MCF 10A (cell line): Measurements from ENCODE around the gene AQR. TPM values are rescaled to one million over a fixed set of nuclear protein-coding genes. Genes with fewer than 3 reads are reported as not detected.

ENCODE experiments used
- BruUV-seq: library from RNA; stranded (reverse); fragments of 400-500 nt; replicated peaks from 2 replicates; lab custom pipeline; 2021; lab: Mats Ljungman, UMichigan
- CTCF ChIA-PET: fragments of 300-600 bp; sonication (Branson Sonifier 250); formaldehyde crosslinking; extraction: SDS; loops from one replicate; lab custom pipeline; 2021; ENCODE audit warnings: antibody characterized with exemption, inconsistent platforms; lab: Yijun Ruan, JAX
- POLR2A ChIA-PET: fragments of 300-600, 350-650 bp; sonication (Branson Sonifier 250); formaldehyde crosslinking; extraction: SDS; loops from one replicate; lab custom pipeline; 2020; ENCODE audit warnings: antibody characterized with exemption, inconsistent platforms; lab: Yijun Ruan, JAX
- DNase-seq: peaks from one replicate; pipeline ENCODE4 v3.0.0-alpha.2; 2018; ENCODE audit not compliant: unreplicated experiment
- H3K27ac Mint-ChIP-seq: one replicate; pipeline ENCODE4 v1.8.0; 2022; ENCODE audit warnings: mild to moderate bottlenecking, low read depth, mixed read lengths; ENCODE audit not compliant: unreplicated experiment
- H3K27me3 Mint-ChIP-seq: one replicate; pipeline ENCODE4 v1.8.0; 2022; ENCODE audit warnings: mixed read lengths; ENCODE audit not compliant: insufficient read depth, unreplicated experiment
- H3K36me3 Mint-ChIP-seq: one replicate; pipeline ENCODE4 v1.8.0; 2022; ENCODE audit warnings: mild to moderate bottlenecking, moderate library complexity, mixed read lengths; ENCODE audit not compliant: insufficient read depth, unreplicated experiment
- H3K4me1 Mint-ChIP-seq: one replicate; pipeline ENCODE4 v1.8.0; 2022; ENCODE audit warnings: mixed read lengths; ENCODE audit not compliant: insufficient read depth, unreplicated experiment
- H3K4me3 Mint-ChIP-seq: one replicate; pipeline ENCODE4 v1.8.0; 2022; ENCODE audit warnings: mild to moderate bottlenecking, moderate library complexity, mixed read lengths; ENCODE audit not compliant: unreplicated experiment
- H3K9me3 Mint-ChIP-seq: one replicate; pipeline ENCODE4 v1.8.0; 2022; ENCODE audit warnings: mixed read lengths; ENCODE audit not compliant: unreplicated experiment
- CTCF ChIP-seq: fragments of 200-600 bp; IDR thresholded peaks from one replicate; pipeline ENCODE4 v1.8.0; 2022; ENCODE audit warnings: antibody characterized with exemption, mild to moderate bottlenecking; ENCODE audit not compliant: unreplicated experiment
- intact Hi-C: fragments of 100-400 bp; cut with micrococcal nuclease; formaldehyde crosslinking; loops from 2 replicates; pipeline ENCODE4 v1.14.1; 2022
- total RNA-seq: library from RNA; stranded (reverse); gene quantifications from 2 replicates; pipeline ENCODE4 v1.2.3, GENCODE V29; 2022

AQR gene
- total RNA-seq, 1 experiment from 2014 or later, result 26.5 TPM

DNA sequence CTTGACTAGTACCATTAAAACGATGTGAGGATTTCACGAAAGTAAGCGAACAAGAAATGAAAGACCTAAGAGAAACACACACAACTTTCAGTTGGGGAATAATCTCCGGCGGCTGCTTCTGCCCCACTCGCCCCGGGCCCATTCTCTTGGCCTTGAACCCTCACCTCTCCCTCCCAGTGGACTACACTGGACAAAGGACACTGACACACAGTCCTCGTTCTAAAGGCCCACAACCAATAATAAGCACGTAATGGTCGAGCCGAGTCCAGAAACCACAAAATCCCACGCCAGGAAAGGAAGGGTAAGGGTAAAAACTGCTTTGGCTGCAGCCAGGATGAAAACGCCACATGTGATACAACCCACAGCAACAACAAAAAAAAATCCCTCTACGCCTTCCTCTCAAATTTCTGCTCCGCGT is 18.1 kb upstream of the AQR start:
- peaks cover 12% of the 10 kb centered on the region for H3K4me1 Mint-ChIP-seq

GRCh38 chr15:34986771-34987480 is 17.4 kb upstream of the AQR start:
- ChIA-PET POLR2A (interaction anchor here (0.6 to 8.2 kb wide), 14 partner anchors 12 to 887 kb away, joined by 3 to 181 read pairs (median 6); partner anchors contain the start of genes AQR and SLC12A6), CTCF (interaction anchor here (0.9 to 1.2 kb wide), 3 partner anchors 18 to 317 kb away, joined by 3 to 6 read pairs (median 4); partner anchors contain the start of gene AQR)
- Mint-ChIP-seq H3K27ac (peak overlapping the region; percentile 98), H3K27me3 (no peaks in the 10 kb centered on the region), H3K4me3 (peak overlapping the region; percentile 91), H3K36me3 (peaks cover 41% of the 10 kb centered on the region), H3K9me3 (no peaks in the 10 kb centered on the region), H3K4me1 (peaks cover 6% of the 10 kb centered on the region)
- intact Hi-C loops, result loop anchor here (10.0 kb wide), 1 partner anchor 458 kb away; no protein-coding TSS in a partner anchor
- peak; percentile 18 for DNase-seq
- BruUV-seq, result no TSS peak
- no peak for TF ChIP-seq CTCF

More for the DNA sequence above, 18.1 kb upstream of the AQR start:
- DNase-seq, result no peak
- intact Hi-C loops, result loop anchor here (10.0 kb wide), 1 partner anchor 457 kb away; no protein-coding TSS in a partner anchor
- peak overlapping the region; percentile 98 for H3K27ac Mint-ChIP-seq
- no peak for TF ChIP-seq CTCF
- BruUV-seq, result no TSS peak
- ChIA-PET CTCF (interaction anchor here (0.6 to 1.0 kb wide), 5 partner anchors 14 to 770 kb away, joined by 3 to 6 read pairs (median 4); partner anchors contain the start of gene AQR), POLR2A (interaction anchor here (0.6 to 8.2 kb wide), 21 partner anchors 13 to 887 kb away, joined by 3 to 181 read pairs (median 5); partner anchors contain the start of genes AQR and SLC12A6)
- peak overlapping the region; percentile 91 for H3K4me3 Mint-ChIP-seq
- H3K27me3 Mint-ChIP-seq, result no peaks in the 10 kb centered on the region
- peaks cover 34% of the 10 kb centered on the region for H3K36me3 Mint-ChIP-seq
- H3K9me3 Mint-ChIP-seq, result no peaks in the 10 kb centered on the region

- TF ChIP-seq CTCF, result no peak
- BruUV-seq, result no TSS peak
- DNase-seq, result peak; percentile 15
- Mint-ChIP-seq H3K36me3 (peaks cover 47% of the 10 kb centered on the region), H3K9me3 (no peaks in the 10 kb centered on the region), H3K27ac (peak overlapping the region; percentile 98), H3K4me3 (peak overlapping the region; percentile 91), H3K4me1 (peaks cover 3% of the 10 kb centered on the region), H3K27me3 (no peaks in the 10 kb centered on the region)
- ChIA-PET CTCF (interaction anchor here (0.6 to 1.2 kb wide), 3 partner anchors 17 to 191 kb away, joined by 4 to 6 read pairs (median 5); partner anchors contain the start of gene AQR), POLR2A (interaction anchor here (0.6 to 8.2 kb wide), 8 partner anchors 11 to 888 kb away, joined by 3 to 181 read pairs (median 27); partner anchors contain the start of gene AQR)
- intact Hi-C loops, result loop anchor here (10.0 kb wide), 1 partner anchor 458 kb away; no protein-coding TSS in a partner anchor
Observed at GRCh38 chr15:34986326-34986725, 16.8 kb upstream of the AQR start.
